HG03558 (cell line): ENCODE measurements around the gene BMP6.

Source experiments
- ATAC-seq: cut with Tn5 transposase; IDR thresholded peaks from one replicate; pipeline ENCODE4 v1.9.1; 2021; ENCODE audit warnings: moderate number of reproducible peaks; ENCODE audit not compliant: unreplicated experiment; ENCODE audit errors: extremely low read depth

The BMP6 gene

DNA sequence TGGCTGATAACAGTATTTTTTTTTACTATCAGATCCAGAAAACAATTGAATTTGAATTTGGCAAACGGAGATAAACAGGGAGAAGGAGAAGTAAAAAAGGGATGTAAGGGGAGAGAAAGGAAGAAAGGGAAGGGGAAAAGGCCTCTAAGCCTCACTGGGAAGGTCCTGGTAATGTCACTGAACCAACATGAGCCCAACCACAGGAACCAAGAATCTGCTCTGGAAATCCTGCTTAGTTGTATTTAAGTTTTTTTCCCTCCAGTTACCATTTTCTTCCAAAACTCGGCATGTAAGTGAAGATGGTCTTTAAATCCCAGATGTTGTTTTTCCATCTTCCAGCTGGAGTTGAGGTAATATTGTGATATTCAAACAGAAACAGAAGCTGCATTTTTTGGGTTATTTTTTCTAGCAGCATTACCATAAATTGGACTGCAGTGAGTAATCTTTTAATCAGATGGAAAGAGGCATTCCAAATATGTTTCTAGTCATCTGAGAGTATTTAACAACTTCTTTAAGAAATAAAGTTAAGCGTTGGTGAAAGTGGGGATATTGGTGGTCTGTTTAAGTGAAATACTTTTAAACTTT is 93.6 kb downstream of the BMP6 start:
- ATAC-seq, result no peak

DNA sequence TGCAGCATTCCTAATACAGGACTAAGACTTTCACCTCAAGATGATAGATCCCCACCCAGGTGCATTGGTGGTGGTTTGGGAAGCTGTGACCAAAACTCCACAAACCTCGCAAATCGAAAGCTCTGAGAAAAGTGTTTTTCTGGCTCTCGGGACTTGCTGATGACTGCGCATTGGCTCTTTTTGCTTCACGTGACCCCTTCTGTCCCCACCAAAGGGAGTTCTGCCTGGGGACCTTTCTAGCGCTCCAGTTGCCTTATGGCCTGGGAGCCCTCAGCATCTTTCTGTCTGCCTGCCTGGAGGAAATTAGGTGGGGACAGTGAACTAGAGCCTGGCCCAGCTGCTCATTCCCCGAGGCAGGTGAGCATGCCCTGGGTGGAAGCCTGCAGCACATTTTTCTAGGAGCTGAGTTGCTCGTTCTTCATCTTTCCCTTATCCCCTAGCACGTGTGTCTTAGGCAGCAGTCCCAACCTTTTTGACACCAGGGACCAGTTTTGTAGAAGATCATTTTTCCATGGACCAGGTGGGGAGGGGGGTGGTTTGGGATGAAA is 94.5 kb downstream of the BMP6 start:
- no peak for ATAC-seq

DNA sequence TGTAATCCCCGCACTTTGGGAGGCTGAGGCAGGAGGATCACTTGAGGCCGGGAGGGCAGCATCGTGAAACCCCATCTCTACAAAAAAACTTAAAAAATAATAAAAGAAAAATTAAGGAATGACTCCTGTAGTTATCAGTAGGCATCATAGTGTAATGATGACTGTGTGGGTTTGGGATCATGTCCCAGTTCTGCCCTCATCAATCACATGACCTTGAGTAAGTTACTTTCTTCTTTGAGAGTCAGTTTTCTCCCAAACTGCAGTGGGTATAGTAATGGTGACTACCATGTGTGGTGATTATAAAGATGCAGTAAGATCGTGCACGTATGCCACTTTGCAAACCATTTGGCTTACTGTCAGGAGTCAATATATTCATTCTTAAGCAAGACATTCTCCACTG is 95.5 kb downstream of the BMP6 start:
- ATAC-seq, result no peak

DNA sequence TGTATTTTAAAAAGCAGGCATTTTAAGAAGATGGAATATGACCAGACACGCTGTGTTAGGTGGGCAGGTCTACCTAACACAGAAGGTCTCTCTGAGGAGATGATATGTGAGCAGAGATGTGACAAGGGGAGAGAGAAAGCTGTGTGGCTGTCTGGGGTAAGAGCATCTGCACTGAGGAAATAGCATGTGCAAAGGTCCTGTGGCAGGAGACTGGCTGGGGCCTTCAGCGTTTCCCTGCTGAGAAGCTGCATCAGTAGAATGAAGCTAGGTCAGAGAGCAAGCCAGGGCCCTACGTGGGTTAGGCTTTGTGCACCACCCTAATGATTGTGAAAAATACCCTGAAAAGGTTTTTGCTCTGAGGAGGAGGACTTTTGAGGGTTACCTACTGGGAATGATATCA is 97.7 kb downstream of the BMP6 start:
- no peak for ATAC-seq

DNA sequence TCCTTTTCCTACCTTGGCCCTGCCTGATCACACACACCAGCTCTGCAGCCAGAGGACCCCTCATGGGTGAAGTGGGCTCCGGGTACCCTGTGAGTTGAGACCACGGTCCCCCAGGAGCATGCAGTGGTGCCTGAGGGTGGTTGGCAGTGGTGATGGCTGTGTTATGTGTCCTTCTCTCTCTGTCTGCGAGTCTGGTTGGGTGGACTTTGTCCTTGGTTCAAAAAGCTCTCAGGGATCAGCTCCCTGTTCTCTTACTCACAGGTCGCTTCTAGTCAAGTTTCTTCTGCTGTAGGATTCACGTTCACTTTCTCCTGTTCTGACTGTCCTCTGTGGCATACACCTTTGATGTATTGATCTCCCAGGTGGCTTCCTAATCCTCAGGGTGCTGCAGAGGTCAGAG is 100.1 kb downstream of the BMP6 start:
- no peak for ATAC-seq

DNA sequence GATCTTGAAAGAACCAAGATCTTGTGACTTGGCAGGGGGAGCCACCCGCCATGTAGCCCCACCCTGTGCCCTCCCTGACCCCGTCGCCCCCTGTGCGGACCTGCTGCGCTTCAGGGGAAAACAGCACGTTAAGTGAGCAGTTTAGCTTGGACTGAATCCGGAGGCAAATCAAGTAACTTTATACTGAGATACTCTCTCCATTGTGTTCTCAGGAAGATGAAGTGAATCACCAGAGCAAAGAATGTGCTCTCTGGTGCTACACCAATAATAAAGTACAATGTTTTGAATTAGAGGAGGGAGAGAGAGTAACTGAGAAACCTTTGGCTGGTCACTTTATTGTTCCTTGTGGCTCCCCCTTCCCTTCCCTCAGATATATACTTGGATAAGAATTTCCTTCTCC is 101.2 kb downstream of the BMP6 start:
- no peak for ATAC-seq

DNA sequence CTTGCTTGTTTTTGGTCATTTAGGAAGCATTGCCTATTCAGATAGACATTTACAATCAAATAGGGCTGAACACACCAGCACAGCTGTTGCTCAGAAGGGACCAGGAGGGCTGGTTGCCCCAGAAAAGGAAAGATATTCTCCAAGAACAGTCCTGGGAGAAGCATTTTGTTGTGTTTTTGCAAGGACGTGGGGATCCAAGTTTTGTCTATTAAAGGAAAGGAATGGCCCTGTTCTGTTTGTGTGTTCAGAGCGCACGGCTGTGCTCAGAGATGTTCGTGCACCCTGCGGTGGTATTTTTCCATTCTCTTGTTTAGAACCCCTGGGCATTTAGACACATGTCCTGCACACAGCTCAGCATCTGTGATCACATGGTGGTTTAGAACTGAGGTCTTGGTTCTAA is 102.2 kb downstream of the BMP6 start:
- no peak for ATAC-seq

DNA sequence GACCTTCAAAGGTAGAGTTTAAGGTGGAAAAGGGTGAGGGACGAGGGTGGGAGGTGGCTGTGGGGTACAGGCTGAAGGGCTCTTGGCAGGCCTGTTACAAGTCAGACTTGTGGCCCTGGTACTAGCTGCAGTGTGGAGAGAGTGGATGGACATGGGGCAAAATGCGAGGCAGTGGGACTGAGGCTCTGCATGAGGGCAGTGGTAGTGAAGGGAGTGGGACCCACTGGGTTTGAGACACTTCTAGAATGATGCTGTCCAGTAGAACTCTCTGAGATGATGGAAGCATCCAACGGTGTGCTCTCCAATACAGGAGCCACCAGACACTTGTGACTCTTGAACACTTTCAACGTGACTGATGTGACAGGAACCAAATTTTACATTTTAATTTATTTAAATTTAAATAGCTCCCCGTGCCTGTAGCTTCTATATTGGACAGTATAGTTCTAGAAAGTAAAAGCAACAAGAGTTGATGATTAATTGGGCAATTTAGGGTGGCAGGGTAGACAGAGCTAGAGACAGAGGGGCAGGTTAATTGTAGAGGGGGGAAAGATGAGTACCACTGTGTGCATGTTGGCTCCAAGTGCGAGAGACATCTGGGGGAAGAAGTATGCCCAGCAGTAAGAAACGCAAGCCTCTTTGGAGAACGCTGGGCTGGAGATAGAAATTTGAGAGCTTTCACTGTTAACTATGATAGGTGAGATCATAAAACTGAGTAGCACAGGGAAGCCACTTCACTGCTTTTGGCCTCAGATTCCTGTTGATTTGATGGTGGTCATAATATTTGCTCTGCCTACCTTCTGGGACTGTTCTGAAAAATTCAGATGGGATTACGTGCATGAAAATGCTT is 107.2 kb downstream of the BMP6 start:
- ATAC-seq, result no peak

DNA sequence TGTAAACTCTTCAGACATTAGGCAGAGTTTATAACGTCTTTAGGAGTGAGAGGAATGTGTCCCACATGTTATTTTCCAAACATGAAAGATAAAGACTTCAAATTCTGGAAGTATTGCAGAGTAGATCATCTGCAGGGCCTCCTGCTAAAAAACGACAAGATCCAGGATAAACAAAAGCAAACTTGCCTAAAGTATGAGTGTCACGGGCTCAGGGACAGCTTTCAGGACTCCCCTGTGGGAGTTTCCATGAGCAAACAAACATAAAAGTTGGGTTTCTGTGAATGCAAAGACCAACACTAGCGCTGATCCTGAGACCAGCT is 107.8 kb downstream of the BMP6 start:
- ATAC-seq, result no peak

DNA sequence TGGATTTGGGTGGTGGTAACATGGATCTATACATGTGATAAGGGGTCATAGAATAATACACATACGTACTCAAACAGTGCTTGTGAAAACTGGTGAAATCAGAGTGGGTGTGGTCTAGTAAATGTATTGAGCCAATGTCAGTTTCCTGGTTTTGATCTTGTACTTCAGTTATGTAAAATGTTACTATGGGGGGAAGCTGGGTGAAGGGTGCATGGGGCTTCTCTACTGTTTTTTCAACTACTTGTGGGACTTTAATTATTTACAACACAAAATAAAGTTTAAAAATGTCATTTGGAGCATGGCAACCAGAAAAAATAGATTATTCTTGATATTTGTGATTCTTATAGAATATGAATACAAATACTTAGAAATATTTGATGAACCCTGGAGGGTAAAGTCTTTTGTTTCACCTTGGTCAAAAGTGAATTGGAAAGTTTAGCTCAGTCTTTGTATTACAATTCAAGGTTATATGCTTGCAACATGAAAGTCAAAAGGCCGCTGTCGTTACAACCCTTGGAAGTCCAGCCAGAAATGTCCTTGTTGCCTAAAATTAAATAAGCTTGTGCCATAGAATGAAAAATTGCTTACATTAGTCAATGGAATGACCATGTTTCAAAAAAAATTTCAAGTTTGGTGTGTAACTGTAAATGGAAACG is 110.6 kb downstream of the BMP6 start:
- ATAC-seq, result no peak

DNA sequence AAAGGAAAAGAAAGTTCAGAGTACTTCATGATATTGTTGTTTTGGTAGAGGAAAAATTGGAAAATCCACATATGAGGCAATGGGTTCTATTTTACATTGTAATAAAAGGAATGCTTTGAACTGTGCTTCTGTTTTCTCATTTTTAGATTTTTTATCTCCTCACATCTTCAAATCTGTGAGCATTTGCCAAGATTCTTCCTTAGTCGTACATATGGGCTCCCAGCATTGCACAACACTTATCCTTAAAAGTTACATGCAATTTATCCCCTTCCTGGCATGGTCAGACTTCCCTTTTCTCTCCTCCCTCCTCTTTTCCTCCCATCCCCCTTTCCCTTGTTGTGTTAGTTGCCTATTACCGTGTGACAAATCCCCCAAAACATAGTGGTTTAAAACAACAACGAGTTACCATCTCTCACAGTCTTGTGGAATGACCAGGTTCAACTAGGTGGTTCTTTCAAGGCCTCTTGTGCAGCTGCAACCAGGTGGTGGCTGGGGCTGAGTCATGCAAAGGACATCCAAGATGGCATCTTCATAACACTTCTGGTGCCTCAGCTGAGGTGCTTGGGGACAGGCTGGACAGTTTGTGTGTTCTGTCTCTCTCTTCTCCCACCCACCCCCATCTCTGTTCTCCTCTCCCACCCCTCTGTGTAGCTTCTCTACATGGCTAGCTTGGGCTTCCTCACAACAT is 116.0 kb downstream of the BMP6 start:
- ATAC-seq, result no peak

DNA sequence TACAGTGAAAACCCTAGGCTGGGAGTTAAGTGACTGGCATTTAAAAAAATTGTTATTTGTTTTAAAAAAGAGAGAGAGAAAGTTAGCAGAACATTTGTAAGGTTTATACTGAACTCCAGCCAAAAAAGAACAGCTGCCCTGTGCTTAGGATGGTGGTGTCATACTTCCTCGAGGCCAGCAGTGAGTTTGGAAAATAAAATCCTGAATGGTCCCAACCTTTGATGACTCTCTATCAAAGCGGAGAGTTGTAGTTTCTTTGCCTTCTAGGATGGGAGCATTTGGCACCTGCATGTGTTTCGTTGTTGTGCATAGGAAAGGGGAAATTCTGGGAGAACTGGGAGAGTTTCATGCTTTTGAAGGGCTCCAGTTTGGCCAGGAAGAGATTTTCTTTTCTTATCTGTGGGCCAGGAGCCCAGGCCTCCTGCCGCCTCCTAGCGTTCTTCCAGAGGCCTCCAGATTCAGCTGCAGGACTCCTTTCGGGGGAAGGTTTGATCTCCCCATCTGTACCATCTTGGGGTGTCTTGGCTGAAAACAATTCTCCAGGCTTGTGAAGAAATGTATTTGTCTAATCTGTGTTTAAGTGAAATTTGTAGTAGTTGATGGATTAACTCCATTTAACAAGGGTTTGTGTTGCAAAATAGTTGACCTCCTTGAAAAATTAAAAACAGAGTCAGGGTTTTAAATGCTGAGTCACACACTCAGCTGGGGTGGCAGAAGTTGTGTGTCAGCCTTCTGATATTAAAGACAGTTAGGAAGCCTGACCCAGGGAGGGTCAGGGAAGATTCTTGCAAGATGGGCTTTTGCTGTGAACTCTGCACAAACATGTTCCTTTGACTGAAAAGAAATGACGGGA is 121.3 kb downstream of the BMP6 start:
- no peak for ATAC-seq

DNA sequence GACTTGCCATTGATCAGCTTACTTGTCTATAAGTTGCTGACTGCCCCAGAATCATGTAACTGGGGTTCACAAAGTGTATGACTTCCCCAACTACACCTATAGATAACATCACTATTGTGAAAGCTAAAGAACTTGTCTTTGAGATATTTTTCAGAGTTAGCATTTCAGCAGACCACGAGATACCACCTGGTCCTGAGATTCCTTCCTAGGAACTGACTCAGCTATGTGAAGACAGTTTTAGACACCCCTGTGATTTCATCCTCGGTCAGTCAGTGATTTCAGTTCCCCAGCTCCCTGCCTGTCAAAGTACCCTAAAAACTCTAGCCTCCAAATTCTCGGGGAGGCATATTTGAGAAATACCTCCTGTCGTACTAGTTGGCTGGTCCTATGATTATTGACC is 122.3 kb downstream of the BMP6 start:
- no peak for ATAC-seq

DNA sequence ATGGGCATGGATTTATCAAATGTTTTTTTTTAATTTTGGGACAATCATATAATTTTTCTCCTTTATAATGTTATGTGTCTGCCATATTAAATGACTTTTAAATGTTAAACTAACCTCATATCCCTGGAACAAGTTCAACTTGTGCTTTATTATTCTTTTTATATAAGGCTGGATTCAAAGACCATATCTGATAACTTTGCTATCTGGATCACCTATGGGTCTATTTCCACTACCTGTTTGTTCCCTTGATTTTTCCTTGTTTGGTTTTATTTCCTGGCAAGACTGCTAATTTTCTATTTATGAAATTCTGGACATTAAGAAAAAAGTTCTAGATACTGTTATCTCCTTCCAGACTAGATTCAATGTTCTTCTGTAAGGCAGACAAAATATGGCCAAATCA is 125.9 kb downstream of the BMP6 start:
- ATAC-seq, result no peak

DNA sequence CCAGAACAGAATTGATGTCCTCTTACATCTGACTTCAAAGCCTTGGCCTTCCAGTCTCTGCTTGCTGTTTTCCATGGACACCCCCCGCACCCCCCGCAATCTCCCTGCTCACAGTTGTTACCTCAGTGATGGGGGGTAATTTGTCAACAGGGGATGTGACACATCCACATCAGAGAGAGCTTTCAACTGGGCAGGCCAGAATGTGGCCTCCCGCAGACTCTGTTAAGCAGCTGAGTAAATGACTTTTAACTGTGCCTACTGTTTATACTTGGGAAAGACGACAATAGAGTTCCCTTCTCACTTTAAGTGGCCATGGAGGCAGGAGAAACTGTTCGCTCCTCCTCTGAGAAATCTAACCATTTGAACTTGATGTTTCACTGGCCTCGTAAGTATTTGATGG is 133.7 kb downstream of the BMP6 start:
- ATAC-seq, result no peak

DNA sequence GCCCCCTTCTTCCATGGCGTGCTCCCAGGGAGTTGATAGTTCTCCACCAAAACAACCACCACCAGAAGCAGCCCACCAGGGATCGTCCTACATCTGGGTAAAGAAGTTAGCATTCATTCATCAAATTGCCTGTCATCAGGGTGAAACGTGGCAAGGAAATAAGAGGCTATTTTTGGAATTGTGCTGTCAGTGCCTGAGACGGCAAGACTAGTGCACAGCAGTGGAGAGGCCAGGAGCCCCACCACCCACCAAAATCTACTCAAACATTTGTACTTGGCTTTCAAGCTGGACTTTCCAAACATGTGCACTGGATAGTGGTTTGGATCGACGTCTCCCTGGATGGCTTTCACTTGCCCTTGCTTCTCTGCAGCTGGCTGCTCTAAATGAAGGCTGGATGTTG is 139.9 kb downstream of the BMP6 start:
- ATAC-seq, result no peak

DNA sequence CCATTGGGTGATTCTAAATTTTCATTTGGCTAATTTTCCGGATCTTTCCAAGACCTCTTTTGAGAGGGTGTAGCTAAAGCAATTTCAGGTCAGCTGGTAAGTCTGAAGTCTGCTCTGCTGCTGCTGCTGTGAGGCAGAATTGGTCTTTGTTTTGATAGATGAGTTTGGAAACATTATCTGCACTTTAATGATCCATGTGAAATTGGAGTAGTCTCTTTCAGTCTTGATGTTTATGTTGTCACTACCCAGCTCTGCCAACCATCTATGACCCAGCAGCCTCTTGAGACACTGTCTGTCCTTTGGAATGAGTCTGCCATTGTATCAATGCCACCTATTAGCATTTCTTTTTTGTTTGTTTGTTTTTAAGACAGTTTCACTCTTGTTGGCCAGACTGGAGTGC is 140.6 kb downstream of the BMP6 start:
- no peak for ATAC-seq

DNA sequence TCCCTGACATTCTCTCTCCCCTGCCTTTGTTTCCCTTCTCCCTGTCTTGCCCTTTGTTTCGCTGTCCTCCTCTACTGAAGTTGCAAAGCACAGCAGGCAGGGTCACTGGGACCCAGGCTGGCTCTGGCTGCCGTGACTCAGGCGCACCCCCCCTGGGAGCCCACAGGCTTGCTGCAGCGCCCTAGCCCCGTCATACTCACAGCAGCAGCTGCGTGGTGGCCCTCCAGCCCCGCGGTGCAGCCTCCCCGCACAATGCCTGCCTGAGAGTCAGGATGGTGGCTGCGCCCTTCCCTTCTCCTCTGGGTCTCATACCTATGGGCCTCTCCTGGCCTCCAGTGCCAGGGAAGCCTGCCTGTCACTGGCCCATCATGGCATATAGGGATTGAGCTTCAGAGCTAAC is 143.0 kb downstream of the BMP6 start:
- no peak for ATAC-seq

DNA sequence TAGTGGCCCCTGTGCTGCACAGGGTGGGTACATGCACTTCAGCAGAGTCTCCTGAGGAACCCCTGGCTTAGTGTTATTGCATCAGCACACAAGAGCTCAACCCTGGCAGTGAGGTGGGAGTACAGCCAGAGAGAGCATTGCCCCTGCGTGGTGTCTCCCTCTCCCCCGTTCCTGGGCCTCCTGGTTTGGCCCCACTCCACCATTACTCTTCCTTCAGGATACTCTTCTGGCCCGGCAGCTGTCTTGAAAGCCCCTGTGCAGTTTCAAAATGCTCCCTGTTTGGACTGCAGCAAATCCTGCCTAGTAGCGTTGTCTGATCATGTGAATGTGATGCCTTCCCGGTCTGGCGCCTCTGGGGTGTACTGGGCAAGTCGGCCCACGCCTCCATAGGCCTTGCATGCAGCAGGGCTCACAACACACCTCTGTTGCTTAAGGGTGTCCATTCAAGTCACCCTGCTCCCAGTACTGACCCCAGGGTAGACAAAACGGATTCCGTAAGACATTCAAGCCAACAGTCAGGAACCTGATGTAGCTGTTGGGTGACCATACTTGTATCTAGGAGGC is 152.6 kb downstream of the BMP6 start:
- no peak for ATAC-seq

DNA sequence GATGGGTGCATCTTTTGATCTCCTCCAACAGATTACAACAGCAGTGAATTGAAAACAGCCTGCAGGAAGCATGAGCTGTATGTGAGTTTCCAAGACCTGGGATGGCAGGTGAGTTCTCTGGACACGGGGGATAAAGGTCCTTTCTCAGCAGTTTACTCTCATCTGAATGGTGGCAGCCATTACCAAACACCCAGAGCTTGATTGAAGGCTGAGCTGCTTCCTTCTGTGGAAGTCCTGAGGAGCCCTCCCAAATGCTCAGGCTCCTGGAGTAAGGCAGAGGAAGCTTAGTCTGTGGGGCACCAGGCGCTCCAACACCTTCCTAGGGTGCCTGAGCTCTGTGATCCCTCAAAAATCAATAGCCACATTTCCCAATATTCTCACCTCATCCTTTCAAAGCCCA is 153.1 kb downstream of the BMP6 start:
- ATAC-seq, result no peak
